HUES48 (cell line): ENCODE results near the gene UNC79.

Experiments used
- H3K27ac ChIP-seq: one replicate; pipeline ENCODE4 v1.7.0; 2013; ENCODE audit warnings: low read depth, low read length, inconsistent platforms
- H3K27me3 ChIP-seq: 2 replicates; pipeline ENCODE4 v1.6.1; 2013; ENCODE audit warnings: mild to moderate bottlenecking, low read length; ENCODE audit not compliant: control insufficient read depth, insufficient read depth
- H3K36me3 ChIP-seq: 2 replicates; pipeline ENCODE4 v1.6.1; 2013; ENCODE audit warnings: low read length; ENCODE audit not compliant: control insufficient read depth, insufficient read depth
- H3K4me1 ChIP-seq: 2 replicates; pipeline ENCODE4 v1.6.1; 2013; ENCODE audit warnings: mild to moderate bottlenecking, low read length; ENCODE audit not compliant: control insufficient read depth, insufficient read depth
- H3K4me3 ChIP-seq: 2 replicates; pipeline ENCODE4 v1.5.1; 2013; ENCODE audit warnings: mild to moderate bottlenecking, low read depth, low read length
- H3K9ac ChIP-seq: 2 replicates; pipeline ENCODE4 v1.6.1; 2013; ENCODE audit warnings: mild to moderate bottlenecking, low read depth, low read length, moderate library complexity
- H3K9me3 ChIP-seq: 2 replicates; pipeline ENCODE4 v1.6.1; 2013; ENCODE audit warnings: low read length; ENCODE audit not compliant: control insufficient read depth, insufficient read depth

UNC79 gene

DNA sequence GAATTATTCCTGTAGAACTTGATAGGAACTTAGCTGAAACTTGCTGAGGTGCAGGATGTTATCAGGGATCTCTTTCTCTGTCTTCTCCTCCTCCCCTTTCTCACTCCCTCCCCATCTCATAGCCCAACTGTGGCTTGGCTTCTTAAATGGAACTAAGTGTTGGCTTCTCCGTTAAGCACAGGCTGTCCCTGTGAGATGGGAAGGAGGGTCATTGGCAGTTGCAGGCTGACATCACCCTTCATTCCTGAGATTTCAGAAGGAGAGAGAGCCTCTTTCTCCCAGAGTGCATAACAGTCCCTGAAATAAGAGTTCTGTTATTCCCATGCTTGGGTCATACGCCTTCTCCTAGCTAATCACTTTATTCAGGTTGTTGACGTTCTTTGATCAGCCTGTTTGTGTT, 162.0 kb downstream of the UNC79 start:
- Histone ChIP-seq H3K36me3 (no peaks in the 10 kb centered on the region; the same call in 1 of the 2 replicates), H3K9me3 (no peaks in the 10 kb centered on the region), H3K4me3 (no peak overlapping the region), H3K9ac (no peak overlapping the region), H3K27ac (no peak overlapping the region), H3K27me3 (no peaks in the 10 kb centered on the region), H3K4me1 (no peaks in the 10 kb centered on the region)

- Histone ChIP-seq H3K36me3 (no peaks in the 10 kb centered on the region), H3K27ac (no peak overlapping the region), H3K4me3 (no peak overlapping the region), H3K27me3 (no peaks in the 10 kb centered on the region), H3K9me3 (no peaks in the 10 kb centered on the region), H3K9ac (no peak overlapping the region), H3K4me1 (no peaks in the 10 kb centered on the region)
Measured at GRCh38 chr14:93606091-93606490, 175.4 kb downstream of the UNC79 start.

GRCh38 chr14:93619176-93619793, 188.5 kb downstream of the UNC79 start:
- Histone ChIP-seq H3K27ac (no peak overlapping the region), H3K27me3 (no peaks in the 10 kb centered on the region), H3K4me3 (no peak overlapping the region), H3K9me3 (no peaks in the 10 kb centered on the region), H3K36me3 (0 out of 2 replicates have a peak, but pooled peaks cover 4% of the 10 kb centered on the region), H3K9ac (no peak overlapping the region), H3K4me1 (no peaks in the 10 kb centered on the region)

- no peaks in the 10 kb centered on the region for H3K9me3 ChIP-seq
- no peak overlapping the region for H3K27ac ChIP-seq
- H3K4me3 ChIP-seq: no peak overlapping the region
- H3K27me3 ChIP-seq: no peaks in the 10 kb centered on the region
- H3K36me3 ChIP-seq: no peaks in the 10 kb centered on the region
- H3K9ac ChIP-seq: no peak overlapping the region
- no peaks in the 10 kb centered on the region for H3K4me1 ChIP-seq
Measured at GRCh38 chr14:93628048-93628447, 197.3 kb downstream of the UNC79 start.

- H3K9me3 ChIP-seq: no peaks in the 10 kb centered on the region
- no peaks in the 10 kb centered on the region for H3K27me3 ChIP-seq
- no peaks in the 10 kb centered on the region for H3K4me1 ChIP-seq
- no peak overlapping the region for H3K4me3 ChIP-seq
- no peaks in the 10 kb centered on the region for H3K36me3 ChIP-seq
- no peak overlapping the region for H3K9ac ChIP-seq
- H3K27ac ChIP-seq: no peak overlapping the region
Measured at GRCh38 chr14:93629643-93630042, 198.9 kb downstream of the UNC79 start.

- H3K36me3 ChIP-seq: no peaks in the 10 kb centered on the region
- H3K27ac ChIP-seq: no peak overlapping the region
Measured at GRCh38 chr14:93638790-93639189, 208.1 kb downstream of the UNC79 start.

GRCh38 chr14:93643127-93643526, 212.4 kb downstream of the UNC79 start:
- Histone ChIP-seq H3K27ac (no peak overlapping the region), H3K4me1 (no peaks in the 10 kb centered on the region), H3K36me3 (no peaks in the 10 kb centered on the region), H3K4me3 (no peak overlapping the region), H3K9me3 (no peaks in the 10 kb centered on the region), H3K9ac (no peak overlapping the region), H3K27me3 (no peaks in the 10 kb centered on the region)

More at GRCh38 chr14:93638790-93639189, 208.1 kb downstream of the UNC79 start:
- no peaks in the 10 kb centered on the region for H3K4me1 ChIP-seq
- no peak overlapping the region for H3K9ac ChIP-seq
- no peak overlapping the region for H3K4me3 ChIP-seq
- H3K9me3 ChIP-seq: no peaks in the 10 kb centered on the region
- no peaks in the 10 kb centered on the region for H3K27me3 ChIP-seq

DNA sequence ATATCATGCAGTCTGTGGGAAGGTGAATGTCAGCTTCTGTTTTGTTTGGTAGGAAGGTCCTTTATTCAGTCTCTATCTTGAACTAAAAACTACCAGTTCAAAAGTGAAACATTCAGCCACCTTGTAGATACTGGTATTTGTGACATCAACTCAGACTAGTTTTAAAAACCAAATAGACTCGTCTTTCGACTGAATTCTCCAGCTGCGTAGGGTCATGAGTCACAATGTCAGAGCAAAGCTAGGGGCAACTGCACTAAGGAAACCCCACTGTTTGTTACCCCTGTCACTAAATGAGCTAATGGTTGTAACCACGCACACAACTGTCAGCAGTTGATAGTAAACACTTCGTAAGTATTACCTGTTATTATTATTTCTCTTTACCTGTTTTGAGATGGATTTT, 212.9 kb downstream of the UNC79 start:
- Histone ChIP-seq H3K27ac (no peak overlapping the region), H3K9ac (no peak overlapping the region), H3K4me3 (no peak overlapping the region), H3K9me3 (no peaks in the 10 kb centered on the region), H3K4me1 (no peaks in the 10 kb centered on the region), H3K36me3 (no peaks in the 10 kb centered on the region), H3K27me3 (no peaks in the 10 kb centered on the region)

DNA sequence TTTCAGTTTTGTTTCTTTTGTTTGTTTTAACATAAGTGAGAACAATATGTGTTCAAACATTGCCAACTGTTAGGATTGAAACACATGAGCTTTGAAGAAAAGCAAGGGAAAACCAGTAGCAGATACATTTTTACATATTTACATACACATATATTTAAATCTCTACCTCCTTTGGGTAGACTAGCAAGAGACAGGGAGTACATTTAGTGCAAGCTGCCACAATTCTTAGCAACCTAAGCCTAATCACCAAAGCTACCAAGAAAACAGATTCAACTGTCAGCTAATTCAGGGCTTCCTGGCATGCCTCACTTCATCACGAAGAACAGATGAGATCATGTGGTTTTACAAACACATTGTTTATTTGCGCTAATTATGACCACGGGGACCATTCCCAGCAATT, 214.5 kb downstream of the UNC79 start:
- H3K4me1 ChIP-seq: no peaks in the 10 kb centered on the region
- no peaks in the 10 kb centered on the region for H3K36me3 ChIP-seq
- H3K9me3 ChIP-seq: no peaks in the 10 kb centered on the region
- H3K27ac ChIP-seq: no peak overlapping the region
- no peaks in the 10 kb centered on the region for H3K27me3 ChIP-seq
- no peak overlapping the region for H3K4me3 ChIP-seq
- H3K9ac ChIP-seq: no peak overlapping the region

DNA sequence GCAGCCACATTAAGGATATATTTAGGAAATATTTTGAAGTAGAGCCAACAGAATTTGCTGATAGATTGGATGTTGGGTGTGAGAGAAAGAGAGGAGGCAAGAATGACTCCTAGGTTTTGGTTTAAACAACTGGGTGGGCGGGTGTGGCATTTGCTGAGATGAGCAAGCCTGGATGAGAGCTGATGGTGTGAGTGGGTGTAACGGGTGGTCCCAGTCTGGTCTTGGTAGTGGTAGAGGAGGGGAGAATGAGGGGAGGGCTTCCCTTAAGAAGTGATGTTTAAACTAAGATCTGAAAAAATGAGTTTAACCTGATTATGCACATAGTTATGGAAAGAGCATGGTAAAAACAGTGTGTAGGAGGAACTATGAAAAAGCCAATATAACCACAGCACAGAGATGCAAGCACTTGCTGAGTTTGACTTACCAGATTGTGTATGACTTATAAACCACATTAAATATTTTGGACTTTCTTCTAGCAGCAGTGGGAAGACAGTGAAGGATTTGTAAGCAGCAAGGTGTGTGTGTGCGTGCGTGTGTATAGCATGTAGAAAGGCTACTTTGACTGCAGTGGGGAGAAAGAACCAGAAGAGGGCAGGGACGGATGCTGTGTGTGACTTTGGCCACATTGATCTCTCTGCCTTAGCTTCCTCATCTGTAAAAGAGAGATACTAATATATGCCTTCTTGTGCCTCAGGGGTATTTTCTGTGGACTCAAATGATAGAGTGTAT, 217.9 kb downstream of the UNC79 start:
- Histone ChIP-seq H3K27ac (no peak overlapping the region), H3K9ac (no peak overlapping the region), H3K4me1 (no peaks in the 10 kb centered on the region), H3K9me3 (no peaks in the 10 kb centered on the region), H3K36me3 (no peaks in the 10 kb centered on the region), H3K27me3 (no peaks in the 10 kb centered on the region), H3K4me3 (no peak overlapping the region)

GRCh38 chr14:93654599-93654998, 223.9 kb downstream of the UNC79 start:
- H3K4me1 ChIP-seq: peaks cover 9% of the 10 kb centered on the region
- H3K27ac ChIP-seq: no peak overlapping the region
- H3K36me3 ChIP-seq: no peaks in the 10 kb centered on the region

More at GRCh38 chr14:93654599-93654998, 223.9 kb downstream of the UNC79 start:
- no peak overlapping the region for H3K4me3 ChIP-seq
- H3K9ac ChIP-seq: no peak overlapping the region
- no peaks in the 10 kb centered on the region for H3K27me3 ChIP-seq
- no peaks in the 10 kb centered on the region for H3K9me3 ChIP-seq
